ENCODE measurements around the gene ARCN1.
A peak's percentile ranks its signal among the peaks of the same experiment; 100 is the strongest.

Gene ARCN1

DNA sequence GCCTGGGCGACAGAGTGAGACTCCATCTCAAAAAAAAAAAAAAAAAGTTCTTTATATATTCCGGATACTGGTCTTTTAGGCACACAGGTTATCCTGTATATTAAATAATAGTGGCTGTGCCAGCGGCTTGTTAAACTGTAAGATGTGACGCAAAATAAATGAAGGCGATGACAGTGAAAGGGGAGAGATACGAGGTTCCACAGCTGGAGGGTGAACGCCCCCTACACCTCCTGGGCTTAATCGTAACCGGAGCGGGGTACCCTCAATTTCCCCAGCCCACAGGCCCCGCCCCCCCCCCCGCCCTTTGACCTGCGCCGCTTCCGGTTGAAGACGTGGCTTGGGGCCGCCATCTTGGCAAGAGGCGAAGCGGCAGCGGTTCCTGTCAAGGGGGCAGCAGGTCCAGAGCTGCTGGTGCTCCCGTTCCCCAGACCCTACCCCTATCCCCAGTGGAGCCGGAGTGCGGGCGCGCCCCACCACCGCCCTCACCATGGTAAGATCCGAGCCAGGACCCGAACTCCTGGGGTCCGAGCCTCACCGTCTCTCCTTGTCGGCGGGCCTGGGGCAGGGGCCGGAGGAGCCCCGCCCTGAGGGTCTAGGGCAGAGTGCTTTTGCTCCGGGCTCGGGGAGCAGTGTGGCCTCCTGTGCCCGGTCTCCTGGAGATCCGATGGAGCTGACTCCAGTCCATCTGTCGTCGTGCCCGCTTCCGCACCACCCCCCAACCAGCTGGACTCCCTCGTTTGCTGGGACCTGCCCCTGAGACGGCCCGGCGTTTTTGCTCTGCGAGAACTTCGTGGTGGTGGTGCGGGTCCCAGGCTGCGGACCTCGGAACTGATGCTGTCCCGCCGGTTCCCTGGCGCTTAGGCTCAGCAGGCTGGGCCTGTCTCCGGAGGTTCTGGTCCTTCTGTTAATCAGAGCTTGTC, at the start of gene ARCN1:
ARCN1 (plus strand) TSS at position 349 of the 920 bp plus-strand sequence; CDS start at position 488, 139 bp downstream.
- DNase-seq (ENCODE audit: low read depth in 2 of 2) = peak; percentile 68

DNA sequence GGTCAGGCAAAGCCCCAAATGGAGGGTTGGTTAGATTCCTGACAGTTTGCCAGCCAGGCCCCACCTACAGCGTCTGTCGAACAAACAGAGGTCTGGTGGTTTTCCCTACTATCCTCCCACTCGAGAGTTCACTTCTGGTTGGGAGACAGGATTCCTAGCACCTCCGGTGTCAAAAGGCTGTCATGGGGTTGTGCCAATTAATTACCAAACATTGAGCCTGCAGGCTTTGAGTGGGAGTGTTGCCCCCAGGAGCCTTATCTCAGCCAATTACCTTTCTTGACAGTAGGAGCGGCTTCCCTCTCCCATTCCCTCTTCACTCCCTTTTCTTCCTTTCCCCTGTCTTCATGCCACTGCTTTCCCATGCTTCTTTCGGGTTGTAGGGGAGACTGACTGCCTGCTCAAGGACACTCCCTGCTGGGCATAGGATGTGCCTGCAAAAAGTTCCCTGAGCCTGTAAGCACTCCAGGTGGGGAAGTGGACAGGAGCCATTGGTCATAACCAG, 49.6 kb upstream of the ARCN1 start:
- no peak for DNase-seq (ENCODE audit: low read depth in 2 of 2)

DNA sequence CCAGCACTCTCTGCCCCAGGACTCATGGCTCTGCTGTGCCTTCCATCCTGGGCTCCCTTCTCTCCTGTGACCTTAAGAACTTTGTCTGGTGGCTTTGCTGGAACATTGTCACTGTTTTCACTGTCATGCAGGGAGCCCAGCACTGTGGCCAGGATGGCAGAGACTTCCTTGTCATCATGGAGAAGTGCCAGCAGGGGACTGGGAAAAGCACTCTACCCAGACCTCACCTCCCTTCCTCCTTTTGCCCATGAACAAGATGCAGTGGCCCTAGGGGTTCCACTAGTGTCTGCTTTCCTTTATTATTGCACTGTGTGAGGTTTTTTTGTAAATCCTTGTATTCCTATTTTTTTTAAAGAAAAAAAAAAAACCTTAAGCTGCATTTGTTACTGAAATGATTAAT, 47.9 kb upstream of the ARCN1 start:
- DNase-seq (ENCODE audit: low read depth in 2 of 2) = no peak

DNA sequence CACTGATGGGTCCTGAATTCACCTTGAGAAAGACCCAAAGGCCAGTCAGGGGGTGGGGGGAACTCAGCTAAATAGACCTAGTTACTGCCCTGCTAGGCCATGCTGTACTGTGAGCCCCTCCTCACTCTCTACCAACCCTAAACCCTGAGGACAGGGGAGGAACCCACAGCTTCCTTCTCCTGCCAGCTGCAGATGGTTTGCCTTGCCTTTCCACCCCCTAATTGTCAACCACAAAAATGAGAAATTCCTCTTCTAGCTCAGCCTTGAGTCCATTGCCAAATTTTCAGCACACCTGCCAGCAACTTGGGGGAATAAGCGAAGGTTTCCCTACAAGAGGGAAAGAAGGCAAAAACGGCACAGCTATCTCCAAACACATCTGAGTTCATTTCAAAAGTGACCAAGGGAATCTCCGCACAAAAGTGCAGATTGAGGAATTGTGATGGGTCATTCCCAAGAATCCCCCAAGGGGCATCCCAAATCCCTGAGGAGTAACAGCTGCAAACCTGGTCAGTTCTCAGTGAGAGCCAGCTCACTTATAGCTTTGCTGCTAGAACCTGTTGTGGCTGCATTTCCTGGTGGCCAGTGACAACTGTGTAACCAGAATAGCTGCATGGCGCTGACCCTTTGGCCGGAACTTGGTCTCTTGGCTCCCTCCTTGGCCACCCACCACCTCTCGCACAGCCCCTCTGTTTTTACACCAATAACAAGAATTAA, 47.3 kb upstream of the ARCN1 start:
- no peak for DNase-seq (ENCODE audit: low read depth in 2 of 2)

DNA sequence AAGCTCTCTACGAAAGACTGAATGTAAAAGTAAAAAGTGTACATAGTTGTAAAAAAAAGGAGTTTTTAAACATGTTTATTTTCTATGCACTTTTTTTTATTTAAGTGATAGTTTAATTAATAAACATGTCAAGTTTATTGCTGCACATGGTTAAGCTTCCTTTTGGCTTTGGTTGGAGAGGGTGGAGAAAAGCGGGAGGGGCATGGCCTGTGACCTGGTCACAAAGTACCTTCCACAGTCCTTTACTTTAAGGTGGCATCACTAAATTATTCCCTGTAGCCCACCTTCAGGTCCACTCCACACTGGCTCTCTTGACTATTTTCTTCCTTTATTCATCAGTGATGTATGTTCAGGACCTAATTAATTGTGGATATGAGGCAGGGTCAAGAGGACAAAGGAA, 45.5 kb upstream of the ARCN1 start:
- no peak for DNase-seq (ENCODE audit: low read depth in 2 of 2)

DNA sequence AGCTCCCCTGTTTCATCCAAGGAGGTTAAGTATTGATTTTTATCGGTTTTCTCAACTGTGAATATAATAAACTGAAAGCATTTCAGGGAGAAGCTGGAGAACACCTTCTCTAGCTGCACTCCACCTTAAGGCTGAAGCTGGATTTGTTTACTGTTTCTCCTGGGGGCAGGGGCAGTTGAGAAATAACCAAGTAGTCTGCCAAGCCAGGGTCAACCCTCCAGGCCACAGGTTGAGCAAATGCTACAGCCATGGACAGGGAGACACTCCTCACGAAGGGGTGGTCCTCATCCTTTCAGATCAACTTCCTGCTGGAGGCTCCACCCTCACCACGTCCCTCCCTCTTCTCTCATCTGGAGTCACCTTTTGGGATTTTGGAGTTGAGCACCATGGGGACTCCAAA, 45.1 kb upstream of the ARCN1 start, which contains the start of gene TTC36:
TTC36 (plus strand) TSS at position 366 of the 400 bp plus-strand sequence; CDS start at position 387, 21 bp downstream.
- DNase-seq (ENCODE audit: low read depth in 2 of 2) = no peak

DNA sequence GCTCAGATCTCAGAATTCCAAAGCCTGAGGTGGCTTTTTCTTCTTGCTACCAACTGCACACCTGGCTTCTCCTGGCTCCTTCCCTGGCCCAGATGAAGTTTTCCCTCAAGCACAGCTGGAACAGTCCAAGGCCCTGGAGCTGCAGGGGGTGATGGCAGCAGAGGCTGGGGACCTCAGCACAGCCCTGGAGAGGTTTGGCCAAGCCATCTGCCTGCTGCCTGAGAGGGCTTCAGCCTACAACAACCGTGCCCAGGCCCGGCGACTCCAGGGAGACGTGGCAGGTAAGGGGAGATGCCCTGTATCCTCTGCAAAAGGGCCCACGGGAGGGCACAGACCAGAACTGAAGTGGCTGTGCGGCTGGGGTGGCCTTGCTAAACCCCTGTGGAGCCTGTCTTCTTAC, 43.7 kb upstream of the ARCN1 start:
- no peak for DNase-seq (ENCODE audit: low read depth in 2 of 2)

DNA sequence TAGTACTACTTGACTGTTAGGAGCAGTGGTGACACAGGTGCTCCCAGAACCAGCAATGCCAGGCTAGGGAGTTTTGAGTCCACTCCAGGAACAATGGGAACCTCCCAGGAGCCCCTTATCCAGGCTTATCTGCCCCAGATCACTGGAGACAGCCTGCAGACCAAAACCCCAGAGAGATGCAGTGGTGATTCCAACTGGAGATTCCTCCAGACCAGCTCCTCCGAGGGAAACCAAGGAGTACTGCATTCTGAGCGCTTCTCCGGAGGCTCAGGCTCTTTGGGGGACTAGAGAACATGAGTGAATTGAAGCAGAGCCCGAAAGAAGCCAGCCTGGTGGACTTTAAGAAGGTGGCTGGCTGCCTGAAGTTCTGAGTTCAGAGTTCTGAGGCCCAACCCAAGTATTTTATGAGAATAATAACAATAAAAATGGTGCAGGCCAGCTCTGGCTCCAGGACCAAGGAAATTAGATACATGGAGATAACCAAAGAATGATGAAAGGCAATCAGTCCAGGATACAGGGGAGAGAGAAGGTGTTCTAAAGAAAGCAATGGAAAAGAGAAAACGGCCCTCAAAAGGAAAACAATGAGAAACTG, 42.5 kb upstream of the ARCN1 start:
- no peak for DNase-seq (ENCODE audit: low read depth in 2 of 2)

DNA sequence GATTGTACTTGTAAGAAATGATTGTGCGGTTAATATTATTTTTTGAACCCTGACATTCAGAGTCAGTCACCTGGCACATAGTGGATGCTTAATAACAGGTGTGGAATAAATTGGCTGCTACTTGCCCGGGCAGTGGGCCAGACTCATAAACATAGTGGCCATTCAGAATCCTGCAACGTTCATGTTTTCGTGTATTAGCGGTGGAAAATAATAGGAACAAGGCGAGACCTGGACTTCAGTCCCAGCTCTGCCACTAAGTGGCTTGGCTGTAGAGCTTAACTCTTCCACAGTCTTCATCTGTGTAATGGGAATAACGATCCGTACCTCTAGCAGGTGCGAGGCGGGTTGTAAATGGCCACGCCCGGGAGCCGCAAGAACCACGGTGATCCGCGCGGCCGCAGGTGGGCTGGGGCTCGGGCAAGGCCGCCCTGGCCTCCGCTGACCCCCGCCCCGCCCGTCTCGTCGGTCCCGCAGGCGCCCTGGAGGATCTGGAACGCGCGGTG, 42.0 kb upstream of the ARCN1 start:
- DNase-seq (ENCODE audit: low read depth in 2 of 2) = no peak

DNA sequence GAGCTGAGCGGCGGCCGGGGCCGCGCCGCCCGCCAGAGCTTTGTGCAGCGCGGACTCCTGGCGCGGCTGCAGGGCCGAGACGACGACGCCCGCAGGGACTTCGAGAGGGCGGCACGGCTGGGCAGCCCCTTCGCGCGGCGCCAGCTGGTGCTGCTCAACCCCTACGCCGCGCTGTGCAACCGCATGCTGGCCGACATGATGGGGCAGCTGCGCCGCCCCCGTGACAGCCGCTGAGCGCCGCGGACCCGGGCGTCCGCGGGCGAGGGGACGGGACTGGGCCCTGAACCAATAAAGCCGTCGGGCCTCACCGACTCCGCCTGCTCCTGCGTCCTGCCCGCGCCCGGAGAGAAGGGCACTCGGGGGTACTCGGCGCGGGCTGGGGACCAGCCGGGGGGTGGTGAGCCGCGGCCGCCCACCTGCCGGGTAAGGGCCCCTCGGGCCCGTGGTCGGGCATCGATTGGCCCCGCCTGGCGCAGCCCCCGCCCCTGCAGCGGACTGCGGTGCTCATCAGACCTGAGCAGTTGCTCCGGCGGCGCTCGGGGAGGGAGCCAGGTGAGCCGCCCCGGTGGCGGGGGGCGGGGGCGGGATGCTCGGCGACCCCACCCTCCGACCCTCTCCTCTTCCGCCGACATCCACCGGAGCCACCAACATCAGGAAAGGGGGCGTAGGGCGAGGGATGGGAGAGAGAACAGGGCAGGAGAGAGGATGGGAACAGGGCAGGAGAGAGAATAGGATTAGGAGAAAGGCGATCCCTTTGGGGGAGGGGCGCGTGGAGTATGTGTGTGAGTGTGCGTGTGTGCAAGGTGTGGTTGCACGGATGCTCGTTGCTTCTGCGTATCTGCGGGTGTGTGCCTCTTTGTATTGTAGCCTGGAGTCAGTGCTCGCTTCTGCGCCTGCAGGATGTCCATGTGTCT, 41.3 kb upstream of the ARCN1 start, which contains the start of gene TMEM25:
TMEM25 (plus strand) TSS at position 510 of the 914 bp plus-strand sequence. CDS start 610 bp downstream, outside the sequence.
- peak; percentile 38 to 70 for DNase-seq (ENCODE audit: low read depth in 2 of 2)

DNA sequence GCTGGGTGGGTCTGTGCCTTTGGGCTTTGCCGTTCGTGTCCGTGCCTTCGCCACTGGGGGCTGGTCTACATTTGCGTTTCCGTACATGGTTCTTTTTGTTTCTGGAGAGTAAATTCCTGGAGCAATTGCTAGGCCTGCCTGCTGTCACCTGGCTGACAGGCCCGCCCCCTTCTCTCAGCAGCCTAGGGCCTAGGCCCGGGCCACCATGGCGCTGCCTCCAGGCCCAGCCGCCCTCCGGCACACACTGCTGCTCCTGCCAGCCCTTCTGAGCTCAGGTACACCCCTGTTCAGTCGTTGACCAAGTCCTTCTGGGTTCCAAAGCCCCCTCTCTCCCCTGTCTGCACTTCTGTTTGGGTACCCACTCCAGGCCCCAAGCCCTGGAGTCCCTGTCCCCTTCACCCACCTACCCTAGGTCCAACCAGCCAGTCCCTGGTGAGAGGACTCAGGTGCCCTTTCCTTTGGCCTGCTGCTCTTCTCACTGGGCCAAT, 40.6 kb upstream of the ARCN1 start:
- no peak for DNase-seq (ENCODE audit: low read depth in 2 of 2)

DNA sequence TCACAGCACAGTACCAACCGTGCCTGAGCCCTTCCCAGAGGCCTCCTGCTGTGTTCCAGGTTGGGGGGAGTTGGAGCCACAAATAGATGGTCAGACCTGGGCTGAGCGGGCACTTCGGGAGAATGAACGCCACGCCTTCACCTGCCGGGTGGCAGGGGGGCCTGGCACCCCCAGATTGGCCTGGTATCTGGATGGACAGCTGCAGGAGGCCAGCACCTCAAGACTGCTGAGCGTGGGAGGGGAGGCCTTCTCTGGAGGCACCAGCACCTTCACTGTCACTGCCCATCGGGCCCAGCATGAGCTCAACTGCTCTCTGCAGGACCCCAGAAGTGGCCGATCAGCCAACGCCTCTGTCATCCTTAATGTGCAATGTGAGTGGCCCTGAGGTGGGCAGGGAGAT, 40.1 kb upstream of the ARCN1 start:
- DNase-seq (ENCODE audit: low read depth in 2 of 2) = no peak

DNA sequence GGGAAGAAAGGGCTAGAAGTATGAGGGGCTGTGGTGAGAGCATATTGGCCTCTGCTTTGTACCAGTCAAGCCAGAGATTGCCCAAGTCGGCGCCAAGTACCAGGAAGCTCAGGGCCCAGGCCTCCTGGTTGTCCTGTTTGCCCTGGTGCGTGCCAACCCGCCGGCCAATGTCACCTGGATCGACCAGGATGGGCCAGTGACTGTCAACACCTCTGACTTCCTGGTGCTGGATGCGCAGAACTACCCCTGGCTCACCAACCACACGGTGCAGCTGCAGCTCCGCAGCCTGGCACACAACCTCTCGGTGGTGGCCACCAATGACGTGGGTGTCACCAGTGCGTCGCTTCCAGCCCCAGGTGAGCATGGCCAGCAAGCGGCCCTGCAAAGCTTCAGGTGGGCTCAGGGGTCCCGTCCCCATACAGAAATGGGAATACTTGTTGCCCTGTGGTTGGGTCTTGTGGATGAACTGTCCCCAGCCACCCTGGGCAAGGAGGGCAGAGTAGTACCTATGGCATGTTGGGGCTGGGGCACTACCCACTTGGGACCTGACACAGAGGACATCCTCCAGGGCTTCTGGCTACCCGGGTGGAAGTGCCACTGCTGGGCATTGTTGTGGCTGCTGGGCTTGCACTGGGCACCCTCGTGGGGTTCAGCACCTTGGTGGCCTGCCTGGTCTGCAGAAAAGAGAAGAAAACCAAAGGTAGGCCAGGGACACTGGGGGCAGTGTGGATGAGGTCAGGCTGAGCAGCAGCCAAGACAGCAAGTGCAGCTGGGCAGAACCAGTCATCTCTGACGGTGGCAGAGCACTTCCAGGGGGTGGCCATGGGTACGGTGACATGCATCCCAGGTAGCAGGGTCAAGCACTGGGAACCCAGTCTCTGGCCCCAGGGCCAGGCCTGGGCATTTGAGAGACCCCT, 39.1 kb upstream of the ARCN1 start:
- DNase-seq (ENCODE audit: low read depth in 2 of 2) = no peak

DNA sequence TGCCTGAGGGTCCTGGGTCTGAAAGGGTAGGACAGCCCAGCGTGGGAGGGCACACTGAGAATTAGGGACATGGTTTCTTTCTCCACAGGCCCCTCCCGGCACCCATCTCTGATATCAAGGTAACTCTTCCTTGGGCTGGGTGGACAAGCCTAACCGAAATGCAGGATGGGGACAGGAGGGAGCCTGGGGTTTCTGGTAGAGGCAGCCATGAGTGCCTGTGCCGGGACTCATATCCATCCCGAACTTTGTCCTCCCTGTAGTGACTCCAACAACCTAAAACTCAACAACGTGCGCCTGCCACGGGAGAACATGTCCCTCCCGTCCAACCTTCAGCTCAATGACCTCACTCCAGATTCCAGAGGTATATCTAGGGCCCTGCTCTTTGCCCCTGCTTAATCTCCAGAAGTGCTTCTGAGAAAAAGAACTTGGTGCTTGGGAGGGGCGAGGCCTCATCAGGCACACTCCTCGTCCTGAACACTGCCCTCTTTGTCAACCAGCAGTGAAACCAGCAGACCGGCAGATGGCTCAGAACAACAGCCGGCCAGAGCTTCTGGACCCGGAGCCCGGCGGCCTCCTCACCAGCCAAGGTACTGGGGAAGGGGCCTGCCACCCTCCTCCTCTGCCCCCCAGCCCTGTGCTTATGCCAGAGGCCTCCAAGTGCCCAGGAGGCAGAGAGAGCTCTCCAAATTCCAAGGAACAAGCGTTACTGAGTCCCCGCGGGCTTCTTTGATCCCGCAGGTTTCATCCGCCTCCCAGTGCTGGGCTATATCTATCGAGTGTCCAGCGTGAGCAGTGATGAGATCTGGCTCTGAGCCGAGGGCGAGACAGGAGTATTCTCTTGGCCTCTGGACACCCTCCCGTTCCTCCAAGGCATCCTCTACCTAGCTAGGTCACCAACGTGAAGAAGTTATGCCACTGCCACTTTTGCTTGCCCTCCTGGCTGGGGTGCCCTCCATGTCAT, 38.2 kb upstream of the ARCN1 start:
- DNase-seq (ENCODE audit: low read depth in 2 of 2) = no peak

DNA sequence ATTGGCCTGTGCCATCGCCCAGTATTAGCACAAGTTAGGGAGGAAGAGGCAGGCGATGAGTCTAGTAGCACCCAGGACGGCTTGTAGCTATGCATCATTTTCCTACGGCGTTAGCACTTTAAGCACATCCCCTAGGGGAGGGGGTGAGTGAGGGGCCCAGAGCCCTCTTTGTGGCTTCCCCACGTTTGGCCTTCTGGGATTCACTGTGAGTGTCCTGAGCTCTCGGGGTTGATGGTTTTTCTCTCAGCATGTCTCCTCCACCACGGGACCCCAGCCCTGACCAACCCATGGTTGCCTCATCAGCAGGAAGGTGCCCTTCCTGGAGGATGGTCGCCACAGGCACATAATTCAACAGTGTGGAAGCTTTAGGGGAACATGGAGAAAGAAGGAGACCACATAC, 36.9 kb upstream of the ARCN1 start:
- no peak for DNase-seq (ENCODE audit: low read depth in 2 of 2)

DNA sequence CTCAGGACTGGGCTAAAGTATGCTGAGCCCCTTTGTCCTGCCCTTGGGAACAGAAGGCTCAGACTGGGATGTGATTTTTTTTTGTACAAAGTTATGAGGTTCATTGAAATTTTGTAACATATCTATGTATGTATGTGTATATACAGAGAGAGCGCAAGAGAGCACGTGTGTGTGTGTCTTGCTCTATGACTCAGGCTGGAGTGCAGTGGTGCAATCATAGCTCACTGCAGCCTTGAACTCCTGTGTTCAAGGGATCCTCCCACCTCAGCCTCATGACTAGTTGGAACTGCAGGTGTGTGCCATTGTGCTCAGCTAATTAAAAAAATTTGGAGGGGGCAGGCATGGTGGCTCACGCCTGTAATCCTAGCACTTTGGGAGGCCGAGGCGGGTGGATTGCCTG, 35.5 kb upstream of the ARCN1 start:
- no peak for DNase-seq (ENCODE audit: low read depth in 2 of 2)

DNA sequence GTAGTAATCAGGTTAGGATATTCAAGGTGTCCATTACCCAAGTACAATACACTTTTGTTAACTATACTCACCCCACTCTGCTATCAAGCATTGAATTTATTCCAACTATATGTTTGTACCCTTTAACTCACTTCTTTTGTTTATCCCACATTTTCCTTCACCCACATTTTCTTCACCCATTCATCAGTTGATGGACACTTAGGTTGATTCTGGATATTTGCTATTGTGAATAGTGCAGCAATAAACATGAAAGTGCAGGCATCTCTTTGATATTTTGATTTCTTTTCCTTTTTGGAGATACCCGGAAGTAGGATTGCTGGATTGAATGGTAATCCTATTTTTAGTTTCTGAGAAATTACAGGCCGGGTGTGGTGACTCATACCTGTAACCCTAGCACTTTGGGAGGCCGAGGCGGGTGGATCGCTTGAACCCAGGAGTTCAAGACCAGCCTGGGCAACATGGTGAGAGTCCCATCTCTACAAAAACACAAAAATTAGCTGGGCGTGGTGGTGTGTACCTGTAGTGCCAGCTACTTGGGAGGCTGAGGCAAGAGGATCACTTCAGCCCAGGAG, 34.7 kb upstream of the ARCN1 start:
- no peak for DNase-seq (ENCODE audit: low read depth in 2 of 2)

DNA sequence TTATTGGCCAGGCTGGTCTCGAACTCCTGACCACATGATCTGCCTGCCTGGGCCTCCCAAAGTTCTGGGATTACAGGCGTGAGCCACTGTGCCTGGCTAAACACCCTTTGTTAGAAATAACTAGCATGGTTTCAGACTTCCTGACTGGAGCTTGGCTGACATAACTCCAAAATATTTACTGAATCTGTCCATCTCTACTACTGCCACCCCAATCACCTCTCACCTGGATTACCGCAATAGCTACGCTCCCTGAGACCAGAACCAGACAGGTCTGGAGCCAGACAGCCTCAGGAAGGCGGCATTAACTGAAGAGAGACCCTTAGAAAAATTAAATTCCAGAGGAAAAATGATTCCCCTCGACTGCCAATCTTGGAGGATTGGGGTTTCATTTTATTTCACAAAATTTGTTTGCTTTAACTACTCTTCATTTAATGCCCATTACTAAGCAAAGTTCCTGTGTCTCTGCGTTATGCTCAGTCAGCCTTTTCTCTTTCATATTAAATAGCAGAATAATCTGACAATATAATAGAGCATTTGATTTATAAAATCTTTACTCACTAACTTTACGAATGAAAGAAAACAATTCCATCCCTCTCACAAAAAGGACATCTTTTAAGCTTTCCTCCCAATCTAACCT, 28.1 kb upstream of the ARCN1 start:
- DNase-seq (ENCODE audit: low read depth in 2 of 2) = no peak
